Progenitor cell of endocrine pancreas (in vitro differentiated cells): ENCODE measurements around the gene EIF4EBP3. TPM values are rescaled to one million over a fixed set of nuclear protein-coding genes. Genes with fewer than 3 reads are reported as not detected.

ENCODE experiments used
- DNase-seq: peaks from one replicate; pipeline ENCODE4 v3.0.0; 2021; ENCODE audit warnings: low spot score; ENCODE audit not compliant: unreplicated experiment
- H3K27ac Mint-ChIP-seq: 2 replicates; pipeline ENCODE4 v1.8.0; 2021; ENCODE audit warnings: mild to moderate bottlenecking, moderate library complexity, mixed read lengths
- H3K27me3 Mint-ChIP-seq: 2 replicates; pipeline ENCODE4 v1.8.0; 2021; ENCODE audit warnings: mixed read lengths
- H3K36me3 Mint-ChIP-seq: 2 replicates; pipeline ENCODE4 v1.8.0; 2022; ENCODE audit warnings: mixed read lengths; ENCODE audit not compliant: insufficient read depth
- H3K4me1 Mint-ChIP-seq: 2 replicates; pipeline ENCODE4 v1.8.0; 2021; ENCODE audit warnings: low read depth, mixed read lengths
- H3K4me3 Mint-ChIP-seq: 2 replicates; pipeline ENCODE4 v1.8.0; 2021; ENCODE audit warnings: low read depth, mild to moderate bottlenecking, moderate library complexity, mixed read lengths
- H3K9me3 Mint-ChIP-seq: 2 replicates; pipeline ENCODE4 v1.8.0; 2021; ENCODE audit warnings: low read depth, mixed read lengths
- total RNA-seq: library from RNA; stranded (reverse); gene quantifications from 2 replicates; pipeline ENCODE4 v1.2.1, GENCODE V29; 2021
- TF ChIP-seq, protein P1 (sequence below): fragments of 200-600 bp; sonication (generic); IDR thresholded peaks from one replicate; pipeline ENCODE4 v1.5.0; 2021; ENCODE audit warnings: antibody characterized with exemption, mild to moderate bottlenecking; ENCODE audit not compliant: unreplicated experiment

EIF4EBP3 gene
- total RNA-seq, 1 donor from 2014 or later, result 6.1 TPM

DNA sequence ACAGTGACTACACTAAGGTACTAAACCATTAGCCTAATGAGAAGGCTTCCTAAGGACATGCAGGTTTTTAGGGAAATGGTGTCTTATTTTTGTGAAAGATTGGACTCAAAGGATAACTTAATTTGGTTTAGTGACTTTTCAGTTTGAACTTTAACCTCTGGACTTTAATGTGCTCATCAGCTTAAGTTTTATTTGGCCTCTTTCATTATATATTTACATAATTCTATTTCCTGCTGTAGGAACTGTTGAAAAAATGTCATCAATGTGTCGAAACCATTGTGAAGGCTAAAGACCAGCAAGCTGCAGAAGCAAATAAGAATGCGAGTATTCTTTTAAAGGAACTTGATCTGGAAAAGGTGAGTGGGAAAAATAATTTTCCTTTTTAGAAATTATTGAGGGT is 34.3 kb upstream of the EIF4EBP3 start:
- no peaks in the 10 kb centered on the region for H3K27me3 Mint-ChIP-seq
- H3K4me1 Mint-ChIP-seq, result no peaks in the 10 kb centered on the region
- no peak for DNase-seq
- peaks cover 33% of the 10 kb centered on the region for H3K36me3 Mint-ChIP-seq
- H3K27ac Mint-ChIP-seq, result no peak overlapping the region
- no peaks in the 10 kb centered on the region for H3K9me3 Mint-ChIP-seq
- no peak overlapping the region for H3K4me3 Mint-ChIP-seq
- TF ChIP-seq, protein P1, sequence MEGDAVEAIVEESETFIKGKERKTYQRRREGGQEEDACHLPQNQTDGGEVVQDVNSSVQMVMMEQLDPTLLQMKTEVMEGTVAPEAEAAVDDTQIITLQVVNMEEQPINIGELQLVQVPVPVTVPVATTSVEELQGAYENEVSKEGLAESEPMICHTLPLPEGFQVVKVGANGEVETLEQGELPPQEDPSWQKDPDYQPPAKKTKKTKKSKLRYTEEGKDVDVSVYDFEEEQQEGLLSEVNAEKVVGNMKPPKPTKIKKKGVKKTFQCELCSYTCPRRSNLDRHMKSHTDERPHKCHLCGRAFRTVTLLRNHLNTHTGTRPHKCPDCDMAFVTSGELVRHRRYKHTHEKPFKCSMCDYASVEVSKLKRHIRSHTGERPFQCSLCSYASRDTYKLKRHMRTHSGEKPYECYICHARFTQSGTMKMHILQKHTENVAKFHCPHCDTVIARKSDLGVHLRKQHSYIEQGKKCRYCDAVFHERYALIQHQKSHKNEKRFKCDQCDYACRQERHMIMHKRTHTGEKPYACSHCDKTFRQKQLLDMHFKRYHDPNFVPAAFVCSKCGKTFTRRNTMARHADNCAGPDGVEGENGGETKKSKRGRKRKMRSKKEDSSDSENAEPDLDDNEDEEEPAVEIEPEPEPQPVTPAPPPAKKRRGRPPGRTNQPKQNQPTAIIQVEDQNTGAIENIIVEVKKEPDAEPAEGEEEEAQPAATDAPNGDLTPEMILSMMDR, result no peak

DNA sequence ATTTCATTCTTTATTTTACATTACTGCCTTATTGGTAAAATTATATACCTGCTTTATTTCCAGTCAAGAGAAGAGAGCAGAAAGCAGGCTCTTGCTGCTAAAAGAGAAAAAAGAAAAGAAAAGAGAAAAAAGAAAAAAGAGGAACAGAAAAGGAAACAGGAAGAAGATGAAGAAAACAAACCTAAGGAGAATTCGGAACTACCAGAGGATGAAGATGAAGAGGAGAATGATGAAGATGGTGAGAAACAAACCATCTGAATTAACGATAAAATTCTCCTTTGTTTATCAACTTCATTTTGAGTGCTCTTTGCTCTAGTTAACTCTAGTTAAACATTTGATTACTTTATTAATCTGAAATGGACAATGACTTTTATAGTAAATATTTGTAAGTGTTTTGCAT is 23.5 kb upstream of the EIF4EBP3 start:
- H3K4me3 Mint-ChIP-seq, result no peak overlapping the region
- peaks cover 18% of the 10 kb centered on the region for H3K36me3 Mint-ChIP-seq
- TF ChIP-seq, protein P1, result no peak
- no peaks in the 10 kb centered on the region for H3K4me1 Mint-ChIP-seq
- no peak overlapping the region for H3K27ac Mint-ChIP-seq
- no peaks in the 10 kb centered on the region for H3K9me3 Mint-ChIP-seq
- DNase-seq, result no peak
- H3K27me3 Mint-ChIP-seq, result no peaks in the 10 kb centered on the region

DNA sequence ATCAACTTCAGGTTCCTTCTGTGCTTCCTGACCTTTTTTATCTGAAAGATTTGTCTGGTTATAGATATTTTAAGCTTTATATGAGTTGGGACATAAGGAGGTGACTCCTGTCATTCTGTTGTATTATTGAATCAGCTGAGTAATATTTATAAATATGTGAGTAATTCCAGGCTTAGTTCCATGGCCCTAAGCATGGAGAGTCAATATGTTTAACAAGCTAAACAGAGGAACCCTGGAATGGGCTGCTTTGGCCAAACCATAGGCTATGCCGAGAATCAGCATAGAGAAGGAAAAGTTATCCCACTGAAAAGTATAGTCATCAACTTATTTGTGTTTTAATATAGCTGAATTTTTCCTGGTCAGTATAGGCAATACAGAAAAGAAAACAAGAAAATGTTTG is 7.2 kb upstream of the EIF4EBP3 start:
- Mint-ChIP-seq H3K27me3 (no peaks in the 10 kb centered on the region), H3K36me3 (peaks cover 26% of the 10 kb centered on the region), H3K9me3 (no peaks in the 10 kb centered on the region), H3K4me1 (no peaks in the 10 kb centered on the region), H3K27ac (no peak overlapping the region), H3K4me3 (no peak overlapping the region)
- no peak for DNase-seq
- TF ChIP-seq, protein P1, result no peak

DNA sequence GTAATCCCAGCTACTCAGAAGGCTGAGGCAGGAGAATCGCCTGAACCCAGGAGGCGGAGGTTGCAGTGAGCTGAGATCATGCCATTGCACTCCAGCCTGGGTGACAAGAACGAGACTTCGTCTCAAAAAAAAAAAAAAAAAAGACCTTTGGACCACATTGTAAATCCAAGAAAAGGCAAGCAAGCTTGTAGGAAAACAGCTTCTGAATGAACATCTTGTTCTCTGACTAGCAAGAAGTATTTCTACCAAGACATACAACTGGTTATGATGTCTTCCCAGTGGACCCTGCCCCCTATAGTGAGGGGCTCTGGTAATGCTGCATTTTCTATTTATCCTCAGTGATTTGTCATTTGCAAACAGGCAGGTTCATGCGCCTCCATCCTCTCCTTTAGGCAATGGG is 4.5 kb upstream of the EIF4EBP3 start:
- Mint-ChIP-seq H3K27me3 (no peaks in the 10 kb centered on the region), H3K36me3 (peaks cover 19% of the 10 kb centered on the region), H3K9me3 (no peaks in the 10 kb centered on the region), H3K4me3 (no peak overlapping the region), H3K4me1 (peaks cover 12% of the 10 kb centered on the region), H3K27ac (no peak overlapping the region)
- TF ChIP-seq, protein P1, result no peak
- no peak for DNase-seq

DNA sequence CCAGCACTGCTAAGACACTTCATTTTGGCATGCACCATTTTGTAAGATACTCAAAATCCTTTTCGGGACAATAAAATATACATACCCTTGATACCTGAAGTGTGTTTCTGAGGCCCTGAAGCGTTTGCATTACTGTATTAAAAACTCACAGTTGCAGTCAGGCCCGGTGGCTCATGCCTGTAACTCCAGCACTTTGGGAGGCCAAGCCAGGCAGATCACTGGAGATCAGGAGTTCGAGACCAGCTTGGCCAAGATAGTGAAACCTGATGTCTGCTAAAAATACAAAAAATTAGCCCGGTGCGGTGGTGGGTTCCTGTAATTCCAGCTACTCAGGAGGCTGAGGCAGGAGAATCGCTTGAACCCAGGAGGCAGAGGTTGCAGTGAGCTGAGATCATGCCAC is 2.5 kb upstream of the EIF4EBP3 start:
- no peak overlapping the region for H3K4me3 Mint-ChIP-seq
- peaks cover 14% of the 10 kb centered on the region for H3K4me1 Mint-ChIP-seq
- no peaks in the 10 kb centered on the region for H3K27me3 Mint-ChIP-seq
- DNase-seq, result no peak
- no peaks in the 10 kb centered on the region for H3K9me3 Mint-ChIP-seq
- peaks cover 13% of the 10 kb centered on the region for H3K36me3 Mint-ChIP-seq
- H3K27ac Mint-ChIP-seq, result peak overlapping the region; percentile 1
- TF ChIP-seq, protein P1, result no peak
